Measurements from ENCODE around the gene GYPA.
"Not testable (repeated sequence)": the region's sequence is repeated elsewhere in the genome, so short reads cannot be mapped to it uniquely, and the experiment has no call there.

The GYPA gene

DNA sequence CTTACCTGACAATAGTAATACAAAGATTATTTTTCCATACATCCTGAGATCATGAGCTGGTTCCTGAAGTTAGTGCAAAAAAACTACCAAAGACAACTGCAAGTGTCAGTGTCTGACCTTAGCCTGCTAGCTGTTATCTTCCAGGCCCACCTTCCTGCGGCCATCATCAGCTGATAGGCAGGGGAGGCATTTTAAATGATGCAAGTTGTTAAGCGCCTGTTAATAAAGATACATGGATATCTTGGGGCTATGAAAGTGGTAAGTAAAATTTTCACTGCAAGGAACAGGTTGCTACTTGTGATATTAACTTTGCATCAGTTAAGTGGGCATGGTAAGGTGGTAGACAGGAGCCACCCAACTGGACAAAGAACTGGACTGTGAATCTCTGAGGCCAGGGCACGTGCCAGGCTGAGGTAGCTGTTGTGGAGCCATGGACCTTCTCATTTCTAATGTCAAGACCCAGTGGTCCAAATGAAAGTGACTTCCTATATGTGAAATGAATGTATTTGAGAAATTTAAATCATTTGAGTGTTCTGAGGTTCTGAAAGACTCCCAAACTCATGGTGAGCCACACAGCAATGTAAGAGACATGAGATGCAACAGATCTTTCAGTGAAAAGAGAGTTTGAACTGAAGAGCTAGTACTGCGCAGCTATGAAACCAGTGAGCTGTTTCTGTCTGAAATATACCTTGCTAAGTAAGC lies at the start of gene GYPA:
TSS of gene GYPA (minus strand) at position 125 of the 702 bp plus-strand sequence. CDS start at position 42, 83 bp downstream.
- DNase-seq (ENCODE audit: low spot score) = not testable (repeated sequence)

DNA sequence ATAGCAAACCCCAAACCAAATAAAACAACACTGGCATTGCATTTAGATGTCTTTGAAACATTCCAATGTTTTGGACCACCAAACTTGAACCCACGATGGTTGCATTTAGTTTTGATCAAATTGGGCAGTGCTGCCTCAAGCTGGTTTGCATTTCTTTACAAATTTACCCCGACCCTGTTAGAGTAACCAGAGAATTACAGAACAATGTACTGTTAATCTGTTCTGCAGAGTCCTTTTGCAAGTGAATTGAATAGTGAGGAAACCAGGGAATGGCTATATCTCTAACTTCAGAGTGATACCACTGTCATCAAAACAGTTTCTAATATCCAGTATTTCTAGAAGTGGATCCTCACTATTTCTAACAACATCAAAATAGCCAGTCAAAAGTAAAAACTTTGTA lies 49.5 kb upstream of the GYPA start:
- DNase-seq (ENCODE audit: low spot score) = no peak

DNA sequence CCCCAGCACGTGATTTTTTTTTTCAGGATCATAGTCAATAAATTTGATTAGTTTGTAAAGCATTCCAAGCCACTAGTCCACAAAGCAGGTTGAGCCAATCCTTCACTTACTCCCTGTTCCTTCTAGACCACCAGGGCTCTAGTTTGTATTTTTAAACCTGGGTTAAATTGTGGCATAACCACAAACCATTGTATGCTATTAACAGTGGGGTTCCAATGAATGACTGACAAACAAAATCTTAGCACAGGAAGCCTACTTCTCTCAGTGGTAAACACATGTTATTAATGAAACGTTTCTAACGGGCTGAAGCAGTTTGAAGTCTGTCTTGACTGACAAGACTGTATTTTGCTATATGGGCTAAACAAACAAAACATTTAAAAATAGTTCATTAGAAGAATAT lies 48.6 kb upstream of the GYPA start:
- DNase-seq (ENCODE audit: low spot score) = no peak

DNA sequence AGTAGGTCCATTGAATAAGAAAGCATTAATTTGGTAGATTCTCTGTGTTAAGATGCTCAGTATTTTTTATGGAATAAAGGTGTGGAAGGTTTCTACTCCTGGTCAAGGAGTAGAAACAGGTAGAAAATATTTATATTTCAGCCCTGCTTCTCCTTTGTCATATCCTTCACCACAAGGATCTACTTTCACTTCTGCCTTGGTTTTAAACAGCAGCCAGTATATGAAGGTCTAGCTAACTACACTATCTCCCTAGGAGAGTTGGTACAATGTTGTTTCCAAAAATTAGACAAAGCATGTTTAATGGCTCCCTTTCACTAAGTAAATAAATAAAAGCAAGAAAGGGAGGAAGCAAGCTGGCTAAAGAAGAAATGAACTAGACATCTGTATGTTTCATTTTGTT lies 44.6 kb upstream of the GYPA start:
- DNase-seq (ENCODE audit: low spot score) = no peak

DNA sequence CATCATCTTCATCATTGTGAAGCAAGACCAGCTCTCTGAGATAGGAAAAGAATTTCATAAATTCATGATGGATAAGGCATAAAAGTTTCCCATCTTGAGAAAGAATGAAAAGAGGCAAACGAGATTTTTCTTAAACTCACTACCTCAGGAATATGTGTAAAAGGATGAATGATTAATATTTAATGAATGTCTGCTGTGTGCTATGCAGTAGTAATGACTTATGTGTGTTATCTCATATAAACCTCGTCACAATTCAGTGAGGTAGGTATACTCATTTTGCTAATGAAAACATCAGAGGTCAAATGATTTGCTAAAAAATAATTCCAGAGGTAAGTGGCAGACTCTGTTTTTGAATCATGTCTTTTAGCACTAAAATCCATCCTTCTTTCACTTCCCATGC lies 42.6 kb upstream of the GYPA start:
- no peak for DNase-seq (ENCODE audit: low spot score)

- no peak for DNase-seq (ENCODE audit: low spot score)
Observed at GRCh38 chr4:144181391-144181790, 40.9 kb upstream of the GYPA start.

DNA sequence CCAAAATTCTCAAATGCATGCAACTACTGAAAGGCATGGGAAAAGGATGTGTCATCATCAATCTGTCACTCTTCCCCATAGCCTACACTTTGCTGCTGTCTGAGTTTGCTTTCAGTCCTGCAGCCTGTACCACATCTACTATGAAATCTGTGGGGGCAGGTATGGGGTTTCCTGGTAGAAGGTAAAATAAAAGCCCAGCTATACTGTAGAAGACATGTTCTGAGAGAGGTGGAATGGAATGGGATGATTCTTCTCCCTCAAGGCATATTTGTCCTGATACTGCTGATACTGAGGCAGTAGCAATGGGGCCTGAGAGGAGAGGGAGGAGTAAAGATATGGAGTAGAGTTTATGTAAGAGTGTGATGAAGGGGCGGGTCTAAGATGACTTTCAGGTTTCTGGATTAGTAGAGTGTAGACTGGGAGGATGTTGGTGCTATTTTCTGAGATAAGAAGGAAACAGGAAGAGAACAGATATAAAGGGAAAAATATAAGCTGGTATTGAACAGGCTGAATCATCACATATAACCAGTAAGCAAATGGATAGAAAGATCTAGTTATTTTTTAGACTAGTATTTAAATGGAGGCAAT lies 38.7 kb upstream of the GYPA start:
- no peak for DNase-seq (ENCODE audit: low spot score)

- DNase-seq (ENCODE audit: low spot score) = no peak
Observed at GRCh38 chr4:144178414-144178813, 37.9 kb upstream of the GYPA start.

DNA sequence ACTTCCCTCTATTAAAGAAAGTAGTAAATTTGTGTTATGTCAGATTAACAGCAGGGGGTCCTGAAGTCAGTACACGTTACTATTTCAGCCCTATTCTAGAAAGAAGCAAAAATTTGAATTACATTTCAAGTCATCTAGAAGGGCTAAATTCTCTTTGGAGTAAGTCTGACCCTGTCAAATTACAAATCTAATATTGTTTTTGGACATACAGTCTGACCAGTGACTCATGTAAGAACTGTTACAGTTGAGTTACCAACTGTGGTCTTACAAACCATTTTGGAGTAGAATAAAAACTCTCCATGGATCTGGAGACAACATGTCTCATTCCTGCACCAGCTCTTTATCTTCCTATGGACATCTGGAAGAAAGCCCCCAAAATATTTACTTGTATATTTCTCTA lies 36.0 kb upstream of the GYPA start:
- DNase-seq (ENCODE audit: low spot score) = no peak

GRCh38 chr4:144174401-144175067 lies 34.0 kb upstream of the GYPA start:
- peak; percentile 70 for DNase-seq (ENCODE audit: low spot score)

- DNase-seq (ENCODE audit: low spot score) = peak; percentile 11
Observed at GRCh38 chr4:144171697-144172096, 31.2 kb upstream of the GYPA start.

DNA sequence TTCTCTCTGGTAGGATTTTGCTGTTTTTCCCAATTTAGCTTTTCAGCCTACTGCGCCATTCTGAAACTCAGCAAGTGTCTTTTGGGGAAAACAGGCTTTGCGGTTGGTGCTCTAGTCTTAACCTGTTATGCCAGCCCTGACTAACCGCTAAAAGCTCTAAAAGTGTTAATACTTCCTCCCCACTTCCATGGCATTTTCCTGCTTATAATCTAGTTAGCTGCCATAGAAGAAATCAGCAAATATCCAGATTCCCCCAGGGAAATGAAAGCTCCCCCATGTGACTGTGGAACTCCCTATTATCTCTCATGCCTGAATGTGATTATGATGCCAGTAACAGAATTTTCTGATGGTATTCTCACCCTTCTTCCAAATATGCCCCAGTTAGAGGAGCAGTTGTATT lies 28.7 kb upstream of the GYPA start:
- DNase-seq (ENCODE audit: low spot score) = no peak

DNA sequence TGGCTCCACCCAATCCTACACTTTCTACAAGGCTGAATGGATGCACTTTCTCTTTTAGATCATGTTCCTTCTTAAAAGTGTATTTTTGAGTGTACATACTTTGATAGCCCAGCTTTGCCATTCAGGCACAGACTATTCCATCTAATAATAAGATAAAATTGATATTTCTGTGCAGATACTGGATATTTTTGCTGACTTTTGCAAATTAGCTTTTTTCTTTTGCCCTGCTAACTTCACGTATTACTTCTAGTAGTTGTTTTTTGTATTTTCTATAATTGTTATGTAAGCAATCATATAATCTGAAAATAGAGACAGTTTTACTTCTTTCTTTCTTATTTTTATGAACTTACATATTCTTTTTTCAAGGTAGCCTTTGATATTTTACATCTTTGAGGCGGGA lies 13.5 kb upstream of the GYPA start:
- no peak for DNase-seq (ENCODE audit: low spot score)

GRCh38 chr4:144142690-144143326 lies 2.3 kb upstream of the GYPA start:
- not testable (repeated sequence) for DNase-seq (ENCODE audit: low spot score)

- DNase-seq (ENCODE audit: low spot score) = no peak
Observed at GRCh38 chr4:144141493-144141892, 975 bp upstream of the GYPA start.

DNA sequence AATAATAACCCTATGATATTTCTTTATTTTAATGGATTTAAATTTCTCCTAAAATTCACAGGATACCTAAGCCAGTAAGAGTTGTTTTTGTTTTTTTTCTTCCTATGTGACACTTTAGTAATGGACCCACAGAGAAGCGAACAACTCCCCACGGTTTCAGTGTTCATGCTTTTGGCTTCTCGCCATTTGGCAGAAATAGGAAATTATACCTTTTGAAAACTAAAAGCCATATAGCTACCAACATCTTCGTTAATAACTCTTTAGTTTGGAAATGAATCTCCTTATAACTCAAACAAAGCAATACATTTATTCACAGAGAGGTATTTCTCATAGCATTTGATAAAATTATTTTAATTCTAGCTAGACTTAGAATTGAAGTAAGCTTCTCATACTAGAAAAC lies 527 bp downstream of the GYPA start:
- not testable (repeated sequence) for DNase-seq (ENCODE audit: low spot score)

- DNase-seq (ENCODE audit: low spot score) = not testable (repeated sequence)
Observed at GRCh38 chr4:144139547-144139946, 971 bp downstream of the GYPA start.

DNA sequence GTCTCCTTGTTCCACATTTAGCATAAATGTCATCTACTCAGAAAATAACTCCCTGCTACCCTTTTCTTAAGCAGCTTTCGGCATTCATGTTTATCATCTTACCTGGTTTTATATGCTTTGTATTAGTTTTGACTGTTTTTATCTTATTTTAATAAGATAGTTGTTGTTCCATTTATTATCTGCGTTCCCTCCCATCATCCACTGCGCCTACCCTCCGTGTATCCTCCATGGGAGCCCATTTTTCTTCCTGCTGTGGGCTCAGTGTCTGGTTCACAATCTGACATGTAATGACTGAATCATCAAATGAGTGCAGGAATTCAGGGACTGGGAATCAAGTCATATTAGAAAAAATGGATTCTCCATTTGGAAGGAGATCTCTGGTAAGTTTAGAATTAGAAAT lies 2.3 kb downstream of the GYPA start:
- DNase-seq (ENCODE audit: low spot score) = not testable (repeated sequence)

- DNase-seq (ENCODE audit: low spot score) = not testable (repeated sequence)
Observed at GRCh38 chr4:144137137-144137931, 3.2 kb downstream of the GYPA start.

GRCh38 chr4:144136189-144136588 lies 4.3 kb downstream of the GYPA start:
- not testable (repeated sequence) for DNase-seq (ENCODE audit: low spot score)

DNA sequence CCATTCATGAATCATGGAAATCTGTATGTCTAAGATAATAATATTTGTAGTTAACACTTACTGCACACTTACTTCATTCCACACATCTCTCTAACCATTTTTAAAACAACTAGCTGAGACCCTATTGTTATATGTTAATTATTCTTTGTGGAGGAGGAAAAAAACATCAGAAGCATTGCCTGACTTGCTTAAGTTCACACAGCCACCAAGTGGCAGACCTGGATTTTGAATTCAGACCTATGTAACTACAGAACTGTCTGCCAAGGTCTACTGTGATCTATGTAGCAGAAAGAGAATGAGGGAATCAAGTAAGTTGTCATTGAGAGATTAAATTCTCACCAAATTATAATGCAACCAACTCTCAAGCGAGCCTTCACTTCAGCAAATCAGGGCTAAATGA lies 10.4 kb downstream of the GYPA start:
- DNase-seq (ENCODE audit: low spot score) = not testable (repeated sequence)

DNA sequence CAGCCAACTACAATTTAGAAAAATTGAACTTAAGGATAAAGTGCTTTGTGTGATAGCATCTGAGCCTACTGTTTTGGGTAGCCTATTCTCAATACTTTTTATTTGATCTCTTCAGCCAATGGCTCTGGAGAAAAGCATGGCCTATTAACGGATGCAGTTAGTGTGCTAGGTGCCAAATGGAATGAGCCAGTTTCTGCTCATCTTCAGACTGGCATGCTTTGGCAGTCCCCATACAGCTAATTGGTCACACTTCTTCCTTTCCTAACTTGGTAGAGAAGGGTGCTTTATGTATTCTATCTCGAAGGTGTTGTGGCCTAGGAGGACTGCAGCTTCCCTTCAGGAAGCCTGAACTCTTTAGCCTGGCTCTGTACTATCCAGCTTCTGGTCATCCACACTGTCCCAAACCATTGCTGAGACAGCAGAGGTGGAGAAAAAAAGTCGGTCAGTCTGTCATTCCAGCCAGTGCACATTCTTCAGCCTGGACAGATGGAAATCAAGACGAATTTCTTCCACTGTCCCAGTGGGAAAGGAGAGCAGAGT lies 11.1 kb downstream of the GYPA start:
- DNase-seq (ENCODE audit: low spot score) = not testable (repeated sequence)

All from pons (tissue), 1 donor.